K562 (cell line): ENCODE data around the gene CTDSP1. TPM values are rescaled to one million over a fixed set of nuclear protein-coding genes. Genes with fewer than 3 reads are reported as not detected.

ENCODE experiments used
- ARHGAP35 ChIP-seq: fragments of 450-650 bp; IDR thresholded peaks from 2 replicates; pipeline ENCODE4 v1.6.1; 2018; ENCODE audit not compliant: partially characterized antibody
- ARID2 ChIP-seq: fragments of 450-650 bp; IDR thresholded peaks from 2 replicates; pipeline ENCODE4 v1.6.1; 2017; ENCODE audit warnings: antibody characterized with exemption, mild to moderate bottlenecking
- BRCA1 ChIP-seq, 2 experiments: fragments of 450-650 bp in 1 of 2; sonication (generic) in 1 of 2; formaldehyde crosslinking in 1 of 2; IDR thresholded peaks; 2 replicates each; pipeline versions ENCODE4 v1.5.0 to v1.6.1; 2017 to 2020; ENCODE audit warnings: mild to moderate bottlenecking in 1 of 2, missing genetic modification reagents in 1 of 2
- ELK3 ChIP-seq: fragments of 450-650 bp; formaldehyde crosslinking; IDR thresholded peaks from 2 replicates; pipeline ENCODE4 v1.4.0; 2020; ENCODE audit warnings: mild to moderate bottlenecking
- ILK ChIP-seq: fragments of 450-650 bp; IDR thresholded peaks from 2 replicates; pipeline ENCODE4 v1.6.1; 2016; ENCODE audit warnings: missing genetic modification characterization, low read depth, mild to moderate bottlenecking, missing compliant biosample characterization, moderate library complexity, borderline replicate concordance
- MXI1 ChIP-seq: IDR thresholded peaks from 2 replicates; pipeline ENCODE4 v1.6.1; 2011; ENCODE audit warnings: low read depth, mild to moderate bottlenecking, improper control_type of control experiment, low read length
- NR2C2 ChIP-seq, 2 experiments: fragments of 200-800 bp in 1 of 2; sonication (Bioruptor generic) in 1 of 2; sonication (generic) in 1 of 2; formaldehyde crosslinking in 1 of 2; IDR thresholded peaks; 2 replicates each; pipeline versions ENCODE4 v1.6.1 to v1.8.0; 2016 to 2022; ENCODE audit warnings: mild to moderate bottlenecking in 1 of 2, missing compliant biosample characterization in 1 of 2, missing genetic modification characterization in 1 of 2, missing genetic modification reagents in 1 of 2
- PTBP1 ChIP-seq: fragments of 200-400 bp; formaldehyde crosslinking; IDR thresholded peaks from 2 replicates; pipeline ENCODE4 v1.6.1; 2017; ENCODE audit warnings: low read depth, low read length
- RAD21 ChIP-seq, 2 experiments: fragments of 250-450 bp in 1 of 2; fragments of 450-650 bp in 1 of 2; sonication (Bioruptor Pico) in 1 of 2; formaldehyde crosslinking in 1 of 2; IDR thresholded peaks in 1 of 2; conservative IDR thresholded peaks in 1 of 2; 2 replicates each; pipeline versions ENCODE4 v1.4.0 to v1.8.0; 2020 to 2022; ENCODE audit warnings: mild to moderate bottlenecking in 2 of 2, moderate library complexity in 1 of 2
- RBBP5 ChIP-seq: fragments of 200-600 bp; sonication (generic); IDR thresholded peaks from 2 replicates; pipeline ENCODE4 v1.6.1; 2012; ENCODE audit warnings: borderline replicate concordance, mild to moderate bottlenecking, low read length, control low read depth, inconsistent platforms; ENCODE audit not compliant: insufficient read depth, poor library complexity, severe bottlenecking
- SIX5 ChIP-seq, 2 experiments: IDR thresholded peaks; 2 replicates each; pipeline ENCODE4 v1.6.1; 2011; ENCODE audit warnings: low read length in 2 of 2, borderline replicate concordance in 1 of 2, low read depth in 1 of 2, mild to moderate bottlenecking in 1 of 2, moderate library complexity in 1 of 2; ENCODE audit not compliant: insufficient read depth in 1 of 2
- SMAD3 ChIP-seq: fragments of 450-650 bp; formaldehyde crosslinking; conservative IDR thresholded peaks from 2 replicates; pipeline ENCODE4 v1.4.0; 2020; ENCODE audit warnings: mild to moderate bottlenecking
- ZKSCAN8 ChIP-seq: fragments of 200-800 bp; sonication (Bioruptor generic); IDR thresholded peaks from 2 replicates; pipeline ENCODE4 v1.6.1; 2016; ENCODE audit warnings: missing genetic modification characterization, missing compliant biosample characterization
- polyA plus RNA-seq, 8 experiments: library from polyadenylated mRNA; depleted of rRNA in 4 of 8; stranded (reverse) in 5 of 8; unstranded in 3 of 8; fragments of >200 nt; fragmentation: Nextera tagmentation in 2 of 8; fragmentation: Illumina TruSeq in 1 of 8; extraction: Ambion mirVana in 2 of 8; extraction: Trizol in 1 of 8; gene quantifications; 2 replicates each; pipeline versions ENCODE4 v1.2.1 to v1.2.3, GENCODE V29; 2011 to 2014; ENCODE audit warnings: inconsistent platforms in 1 of 8, missing spikeins in 1 of 8
- total RNA-seq, 7 experiments: library from RNA; depleted of rRNA in 6 of 7; stranded (reverse); fragments of >200 nt in 6 of 7; fragmentation: Illumina TruSeq in 2 of 7; extraction: Trizol in 2 of 7; gene quantifications; 2 replicates each; pipeline versions ENCODE4 v1.2.1 to v1.2.3, GENCODE V29; 2011 to 2021; ENCODE audit warnings: low replicate concordance in 1 of 7
- TF ChIP-seq, protein P1 (sequence below), 2 experiments: fragments of 450-650 bp in 1 of 2; sonication (generic) in 1 of 2; formaldehyde crosslinking in 1 of 2; IDR thresholded peaks; 2 replicates each; pipeline versions ENCODE4 v1.7.1 to v1.9.0; 2016 to 2022; ENCODE audit warnings: inconsistent platforms in 1 of 2, mild to moderate bottlenecking in 1 of 2, missing genetic modification reagents in 1 of 2

CTDSP1 gene
- total and polyA plus RNA-seq, 9 of the 15 experiments (the other 6 are each of a cell fraction or from before 2014, with no cell fraction given), result 2.4 to 74.8 (median 45.8) TPM

GRCh38 chr2:218422403-218423086 lies 22.9 kb downstream of the CTDSP1 start (continued):
- TF ChIP-seq, protein P1, sequence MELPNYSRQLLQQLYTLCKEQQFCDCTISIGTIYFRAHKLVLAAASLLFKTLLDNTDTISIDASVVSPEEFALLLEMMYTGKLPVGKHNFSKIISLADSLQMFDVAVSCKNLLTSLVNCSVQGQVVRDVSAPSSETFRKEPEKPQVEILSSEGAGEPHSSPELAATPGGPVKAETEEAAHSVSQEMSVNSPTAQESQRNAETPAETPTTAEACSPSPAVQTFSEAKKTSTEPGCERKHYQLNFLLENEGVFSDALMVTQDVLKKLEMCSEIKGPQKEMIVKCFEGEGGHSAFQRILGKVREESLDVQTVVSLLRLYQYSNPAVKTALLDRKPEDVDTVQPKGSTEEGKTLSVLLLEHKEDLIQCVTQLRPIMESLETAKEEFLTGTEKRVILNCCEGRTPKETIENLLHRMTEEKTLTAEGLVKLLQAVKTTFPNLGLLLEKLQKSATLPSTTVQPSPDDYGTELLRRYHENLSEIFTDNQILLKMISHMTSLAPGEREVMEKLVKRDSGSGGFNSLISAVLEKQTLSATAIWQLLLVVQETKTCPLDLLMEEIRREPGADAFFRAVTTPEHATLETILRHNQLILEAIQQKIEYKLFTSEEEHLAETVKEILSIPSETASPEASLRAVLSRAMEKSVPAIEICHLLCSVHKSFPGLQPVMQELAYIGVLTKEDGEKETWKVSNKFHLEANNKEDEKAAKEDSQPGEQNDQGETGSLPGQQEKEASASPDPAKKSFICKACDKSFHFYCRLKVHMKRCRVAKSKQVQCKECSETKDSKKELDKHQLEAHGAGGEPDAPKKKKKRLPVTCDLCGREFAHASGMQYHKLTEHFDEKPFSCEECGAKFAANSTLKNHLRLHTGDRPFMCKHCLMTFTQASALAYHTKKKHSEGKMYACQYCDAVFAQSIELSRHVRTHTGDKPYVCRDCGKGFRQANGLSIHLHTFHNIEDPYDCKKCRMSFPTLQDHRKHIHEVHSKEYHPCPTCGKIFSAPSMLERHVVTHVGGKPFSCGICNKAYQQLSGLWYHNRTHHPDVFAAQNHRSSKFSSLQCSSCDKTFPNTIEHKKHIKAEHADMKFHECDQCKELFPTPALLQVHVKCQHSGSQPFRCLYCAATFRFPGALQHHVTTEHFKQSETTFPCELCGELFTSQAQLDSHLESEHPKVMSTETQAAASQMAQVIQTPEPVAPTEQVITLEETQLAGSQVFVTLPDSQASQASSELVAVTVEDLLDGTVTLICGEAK (IDR thresholded peaks at IDR 0.05), result no peak
- TF ChIP-seq, protein P1 (CRISPR knock-in tag; IDR thresholded peaks at IDR 0.05), result no peak
- TF ChIP-seq RBBP5 (peak; percentile 34), PTBP1 (no peak), ILK (tag) (no peak), SIX5 (IDR thresholded peaks at IDR 0.05; ENCODE audit: borderline replicate concordance in 1 of 2, insufficient read depth in 1 of 2, low read depth in 1 of 2, low read length in 2 of 2) (no peak), ZKSCAN8 (CRISPR knock-in tag) (no peak), ARID2 (no peak), RAD21 (CRISPR knock-in tag; conservative IDR thresholded peaks at IDR 0.05 in 1 of 2, IDR thresholded peaks at IDR 0.05 in 1 of 2) (no peak), BRCA1 (IDR thresholded peaks at IDR 0.05) (no peak), BRCA1 (CRISPR knock-in tag; IDR thresholded peaks at IDR 0.05) (no peak), SMAD3 (CRISPR knock-in tag) (no peak), NR2C2 (CRISPR knock-in tag; IDR thresholded peaks at IDR 0.05) (no peak), NR2C2 (tag; IDR thresholded peaks at IDR 0.05) (peak; percentile 57; the same call in 1 of the 2 replicates), ELK3 (CRISPR knock-in tag) (no peak), ARHGAP35 (no peak), MXI1 (no peak)
